ENCODE results near the gene CREBZF. TPM values are rescaled to one million over a fixed set of nuclear protein-coding genes. Genes with fewer than 3 reads are reported as not detected.
"Not testable (repeated sequence)": the region's sequence is repeated elsewhere in the genome, so short reads cannot be mapped to it uniquely, and the experiment has no call there.

The CREBZF gene
- total RNA-seq, 2 experiments from 2014 or later = 61.0 to 72.3 TPM

DNA sequence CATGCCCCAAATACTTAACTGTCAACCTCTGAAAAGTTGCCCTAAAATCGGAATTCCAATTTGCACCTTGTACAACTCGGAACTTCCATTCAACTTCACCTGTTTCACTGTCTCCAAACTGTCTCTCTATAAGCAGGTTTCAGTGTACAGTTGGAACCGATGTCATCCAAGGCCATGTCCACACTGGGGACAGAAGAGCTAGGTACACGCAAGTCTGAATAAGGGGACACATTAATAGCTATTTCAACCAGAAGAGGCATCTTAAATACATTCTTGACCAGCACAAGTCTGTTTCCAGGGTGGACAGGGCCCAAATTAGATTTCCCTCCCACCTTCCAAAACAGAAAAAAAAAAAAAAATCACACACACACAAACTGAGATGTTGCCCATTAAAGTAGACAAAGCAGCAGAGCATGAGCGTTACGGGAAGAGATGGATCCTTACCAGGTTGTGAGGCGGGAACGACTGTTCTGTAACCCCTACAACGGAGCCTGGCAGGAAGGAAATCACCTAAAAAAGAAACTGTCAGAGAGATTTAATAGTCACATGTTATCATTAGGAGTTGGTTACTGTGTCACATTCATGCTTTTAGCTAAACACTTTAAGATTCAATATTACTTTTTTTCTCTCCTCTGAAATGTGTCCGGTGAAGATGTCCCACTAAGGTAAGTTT lies 1.7 kb downstream of the CREBZF start:
- no peaks in the 10 kb centered on the region for H3K27me3 Mint-ChIP-seq
- no peak for DNase-seq
- H3K36me3 Mint-ChIP-seq = peaks cover 50% of the 10 kb centered on the region
- no peaks in the 10 kb centered on the region for H3K9me3 Mint-ChIP-seq (ENCODE audit: low read depth)
- ATAC-seq = peak; percentile 11
- CTCF ChIA-PET = interaction anchor here (0.8 to 2.9 kb wide), 12 partner anchors 11 to 555 kb away, joined by 3 to 13 read pairs (median 4); partner anchors contain the start of genes CCDC83, TMEM126A and TMEM126B
- H3K4me1 Mint-ChIP-seq = peaks cover 49% of the 10 kb centered on the region
- H3K4me3 Mint-ChIP-seq = peak overlapping the region; percentile 97
- H3K27ac Mint-ChIP-seq = peak overlapping the region; percentile 99

DNA sequence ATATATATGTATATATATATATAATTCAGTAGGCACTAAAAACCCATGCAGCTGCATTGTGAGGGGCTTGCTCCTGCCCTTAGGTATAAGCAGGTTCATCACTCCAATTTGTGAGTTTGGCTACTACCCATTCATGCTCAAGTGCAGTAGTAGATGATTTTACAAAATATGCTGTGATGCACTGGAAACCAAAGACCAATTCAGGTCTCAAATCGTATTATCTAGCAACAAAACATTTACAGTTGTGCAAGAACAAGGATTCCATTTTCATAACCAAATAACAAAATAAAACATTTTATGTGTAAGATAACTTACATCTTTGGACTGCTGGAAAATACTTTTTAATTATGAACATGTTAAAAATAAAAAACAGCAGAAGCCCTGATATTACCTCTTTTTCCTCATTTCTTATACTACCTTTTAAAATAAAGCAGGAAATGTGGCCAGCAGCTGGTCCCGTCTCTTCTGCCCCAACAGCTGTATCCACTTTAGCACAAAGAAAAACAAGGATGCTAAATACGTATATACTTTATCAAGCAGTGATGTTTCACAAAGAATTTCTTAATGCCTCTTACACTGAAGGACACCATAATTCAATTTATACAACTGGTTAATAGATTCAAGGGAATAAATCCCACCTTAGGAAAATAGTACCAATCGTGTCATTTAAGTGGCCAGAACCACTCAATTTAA lies 2.8 kb downstream of the CREBZF start:
- ATAC-seq = no peak
- CTCF ChIA-PET = interaction anchor here (1.5 to 1.7 kb wide), 2 partner anchors 13 to 35 kb away, joined by 3 to 4 read pairs; no protein-coding TSS in a partner anchor
- peaks cover 53% of the 10 kb centered on the region for H3K36me3 Mint-ChIP-seq
- H3K4me3 Mint-ChIP-seq = peak overlapping the region; percentile 97
- H3K9me3 Mint-ChIP-seq (ENCODE audit: low read depth) = no peaks in the 10 kb centered on the region
- H3K4me1 Mint-ChIP-seq = peaks cover 54% of the 10 kb centered on the region
- no peaks in the 10 kb centered on the region for H3K27me3 Mint-ChIP-seq
- DNase-seq = no peak
- no peak overlapping the region for H3K27ac Mint-ChIP-seq

DNA sequence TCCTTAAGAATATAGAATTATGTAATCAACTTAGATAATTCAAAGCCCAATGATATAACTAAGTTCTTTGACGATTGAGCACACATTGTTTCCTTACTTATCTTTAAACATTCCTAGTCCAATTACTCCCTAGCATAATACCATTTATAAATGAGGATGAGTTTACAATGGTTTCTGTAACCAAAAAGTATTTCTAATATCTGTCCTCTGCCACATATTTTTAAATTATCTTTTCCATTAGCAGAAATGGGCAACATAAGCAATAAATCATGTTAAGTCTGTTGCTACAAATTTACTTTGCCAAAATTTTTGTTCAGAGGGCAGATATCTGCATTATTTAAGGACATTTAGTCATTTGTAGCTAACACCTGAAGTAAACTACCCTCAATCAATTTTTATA lies 6.7 kb downstream of the CREBZF start:
- Mint-ChIP-seq H3K36me3 (peaks cover 55% of the 10 kb centered on the region), H3K27me3 (no peaks in the 10 kb centered on the region), H3K4me1 (peaks cover 61% of the 10 kb centered on the region), H3K4me3 (no peak overlapping the region), H3K27ac (no peak overlapping the region), H3K9me3 (ENCODE audit: low read depth) (no peaks in the 10 kb centered on the region)
- CTCF ChIA-PET = interaction anchor here (1.0 to 1.3 kb wide), 2 partner anchors 11 to 196 kb away, joined by 3 read pairs; partner anchors contain the start of genes CCDC83 and TMEM126A
- no peak for DNase-seq
- no peak for ATAC-seq

DNA sequence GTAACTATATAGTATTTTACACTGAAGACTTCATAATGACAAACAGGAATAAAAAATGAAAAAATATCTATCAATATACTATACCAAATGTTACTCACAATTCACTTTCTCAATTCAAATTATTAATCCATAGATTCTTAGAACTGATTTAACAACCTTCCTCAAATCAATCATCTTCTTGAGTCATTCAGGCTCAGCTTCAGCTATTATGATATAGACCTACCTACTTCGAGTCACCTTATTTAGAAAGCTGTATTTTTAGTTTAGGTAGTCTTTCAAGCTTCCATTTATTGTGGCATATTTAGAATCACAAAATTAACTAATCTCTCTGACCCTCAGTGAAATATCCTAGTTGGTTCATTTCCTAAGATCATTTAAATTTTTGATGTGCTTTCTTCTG lies 8.2 kb downstream of the CREBZF start:
- CTCF ChIA-PET = interaction anchor here (1.0 kb wide), 1 partner anchor 635 kb away, joined by 3 read pairs; no protein-coding TSS in a partner anchor
- DNase-seq (no peak), ATAC-seq (no peak)
- Mint-ChIP-seq H3K27me3 (no peaks in the 10 kb centered on the region), H3K4me1 (peaks cover 62% of the 10 kb centered on the region), H3K36me3 (peaks cover 50% of the 10 kb centered on the region), H3K9me3 (ENCODE audit: low read depth) (no peaks in the 10 kb centered on the region), H3K27ac (no peak overlapping the region), H3K4me3 (no peak overlapping the region)

- Mint-ChIP-seq H3K36me3 (peaks cover 38% of the 10 kb centered on the region), H3K4me1 (peaks cover 54% of the 10 kb centered on the region)
- ATAC-seq; H3K4me3 Mint-ChIP-seq; H3K27me3 Mint-ChIP-seq; H3K9me3 Mint-ChIP-seq (ENCODE audit: low read depth); H3K27ac Mint-ChIP-seq; CTCF ChIA-PET; DNase-seq: not testable (repeated sequence)
These were observed 10.6 kb downstream of the CREBZF start for GRCh38 chr11:85654343-85654742.

DNA sequence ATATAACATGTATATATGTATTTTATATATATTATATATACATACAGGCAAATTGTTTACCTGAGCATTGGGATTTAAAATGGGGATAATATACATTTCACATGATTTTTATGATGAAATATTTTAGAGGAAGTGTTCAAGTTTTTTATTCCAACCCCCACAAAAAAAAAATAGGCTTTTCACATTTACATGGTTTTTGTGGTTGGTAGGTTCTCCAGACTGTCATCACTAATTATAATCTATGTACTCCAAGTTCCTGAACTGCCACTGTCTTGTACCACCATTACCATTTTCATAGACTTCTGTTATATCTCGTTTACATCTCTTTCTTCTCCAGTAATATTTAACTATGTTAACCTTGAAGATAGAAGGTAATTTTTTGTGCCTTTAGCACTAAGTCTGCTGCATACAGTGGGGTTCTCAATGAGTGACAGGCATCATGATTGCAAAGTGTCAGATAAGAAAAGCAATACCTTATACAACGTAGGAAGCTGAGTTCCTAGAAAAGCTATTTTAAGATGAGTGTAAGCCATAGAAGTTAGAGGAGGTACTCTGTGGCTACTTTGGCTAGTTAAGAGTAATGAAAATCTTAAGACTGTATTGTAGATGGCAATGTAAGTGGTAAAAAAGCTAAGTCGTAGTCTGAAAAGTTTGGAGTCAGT lies 12.0 kb downstream of the CREBZF start:
- CTCF ChIA-PET = interaction anchor here (2.9 kb wide), 1 partner anchor 11 kb away, joined by 13 read pairs; the partner anchor contains the start of gene CREBZF
- no peaks in the 10 kb centered on the region for H3K27me3 Mint-ChIP-seq
- no peaks in the 10 kb centered on the region for H3K9me3 Mint-ChIP-seq (ENCODE audit: low read depth)

DNA sequence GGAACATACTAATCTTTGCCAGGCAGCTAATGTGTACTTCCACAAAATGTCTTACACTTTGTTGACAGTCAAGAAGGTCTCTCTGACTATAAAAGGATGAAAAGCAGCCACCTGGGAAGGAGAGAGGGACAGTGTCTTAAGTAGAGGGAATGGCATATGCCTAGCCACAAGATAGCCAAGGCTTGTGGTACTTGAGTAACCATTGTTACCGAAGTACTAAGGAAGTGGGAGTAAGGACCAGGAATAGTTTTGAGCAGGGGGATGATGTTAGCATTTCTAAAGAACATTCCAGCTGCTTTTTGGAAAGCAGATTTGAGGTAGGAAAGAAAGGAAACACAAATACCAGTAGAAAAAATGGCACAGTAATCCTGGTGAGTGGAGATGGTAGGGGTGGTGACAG lies 13.8 kb downstream of the CREBZF start:
- Mint-ChIP-seq H3K4me1 (peaks cover 53% of the 10 kb centered on the region), H3K36me3 (peaks cover 21% of the 10 kb centered on the region), H3K9me3 (ENCODE audit: low read depth) (no peaks in the 10 kb centered on the region), H3K4me3 (no peak overlapping the region), H3K27ac (no peak overlapping the region), H3K27me3 (no peaks in the 10 kb centered on the region)
- CTCF ChIA-PET = interaction anchor here (0.6 to 2.9 kb wide), 2 partner anchors 10 to 13 kb away, joined by 3 to 13 read pairs; partner anchors contain the start of gene CREBZF
- ATAC-seq = no peak
- DNase-seq = no peak

More for the DNA sequence above, 12.0 kb downstream of the CREBZF start:
- no peak for DNase-seq
- peaks cover 53% of the 10 kb centered on the region for H3K4me1 Mint-ChIP-seq
- H3K4me3 Mint-ChIP-seq = peak overlapping the region; percentile 22
- no peak for ATAC-seq
- H3K27ac Mint-ChIP-seq = peak overlapping the region; percentile 48
- H3K36me3 Mint-ChIP-seq = peaks cover 32% of the 10 kb centered on the region

- Mint-ChIP-seq H3K36me3 (peaks cover 12% of the 10 kb centered on the region), H3K27me3 (peaks cover 25% of the 10 kb centered on the region), H3K4me1 (peaks cover 36% of the 10 kb centered on the region), H3K9me3 (ENCODE audit: low read depth) (no peaks in the 10 kb centered on the region), H3K27ac (peak within 1 kb of the TSS; percentile 99), H3K4me3 (peak within 1 kb of the TSS; percentile 100)
- DNase-seq (peak; percentile 94), ATAC-seq (peak; percentile 99)
- CTCF ChIA-PET = interaction anchor here (0.6 to 2.3 kb wide), 15 partner anchors 10 to 207 kb away, joined by 3 to 11 read pairs (median 4); partner anchors contain the start of genes CCDC83, CREBZF, DLG2 and TMEM126B
These were observed 17.2 kb downstream of the CREBZF start, which contains the start of gene TMEM126A for GRCh38 chr11:85647604-85648299. Gene TMEM126A, plus strand, starts transcription at chr11:85647967. Its CDS starts 2,289 bp downstream, at chr11:85650256.

GRCh38 chr11:85647078-85647477 lies 17.9 kb downstream of the CREBZF start:
- H3K4me1 Mint-ChIP-seq = peaks cover 33% of the 10 kb centered on the region
- H3K9me3 Mint-ChIP-seq (ENCODE audit: low read depth) = no peaks in the 10 kb centered on the region
- H3K27me3 Mint-ChIP-seq = peaks cover 32% of the 10 kb centered on the region
- peak overlapping the region; percentile 99 for H3K27ac Mint-ChIP-seq
- H3K36me3 Mint-ChIP-seq = peaks cover 9% of the 10 kb centered on the region
- CTCF ChIA-PET = interaction anchor here (0.6 to 2.3 kb wide), 11 partner anchors 10 to 208 kb away, joined by 3 to 11 read pairs (median 4); partner anchors contain the start of genes CCDC83, CREBZF and DLG2
- ATAC-seq (no peak), DNase-seq (no peak)
- H3K4me3 Mint-ChIP-seq = peak overlapping the region; percentile 100

GRCh38 chr11:85643191-85643614 lies 21.7 kb downstream of the CREBZF start:
- H3K27me3 Mint-ChIP-seq = peaks cover 48% of the 10 kb centered on the region
- no peaks in the 10 kb centered on the region for H3K9me3 Mint-ChIP-seq (ENCODE audit: low read depth)
- H3K36me3 Mint-ChIP-seq = peaks cover 9% of the 10 kb centered on the region
- H3K27ac Mint-ChIP-seq = no peak overlapping the region
- CTCF ChIA-PET = no interaction called here
- H3K4me3 Mint-ChIP-seq = no peak overlapping the region
- peaks cover 9% of the 10 kb centered on the region for H3K4me1 Mint-ChIP-seq
- DNase-seq (no peak), ATAC-seq (no peak)

DNA sequence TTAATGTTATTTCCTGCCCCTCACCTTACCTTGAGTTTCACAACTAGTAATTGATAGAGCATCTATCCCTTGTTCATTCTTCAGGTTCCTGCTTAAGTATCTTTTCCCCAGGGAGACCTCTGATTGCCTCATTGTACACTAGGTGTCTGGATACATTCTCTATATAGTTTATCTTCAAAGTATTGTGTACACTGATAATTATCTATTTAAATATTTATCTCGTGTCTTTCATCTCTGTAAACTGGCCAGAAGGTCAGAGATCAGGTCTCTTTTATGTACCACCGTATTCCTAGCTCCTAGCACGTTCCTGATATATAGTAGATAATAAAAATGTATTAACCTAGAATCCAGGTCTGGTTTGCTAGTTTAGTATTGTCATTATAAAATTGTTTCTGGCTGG lies 30.2 kb downstream of the CREBZF start:
- Mint-ChIP-seq H3K27ac (no peak overlapping the region), H3K36me3 (peaks cover 40% of the 10 kb centered on the region), H3K4me1 (peaks cover 10% of the 10 kb centered on the region)

DNA sequence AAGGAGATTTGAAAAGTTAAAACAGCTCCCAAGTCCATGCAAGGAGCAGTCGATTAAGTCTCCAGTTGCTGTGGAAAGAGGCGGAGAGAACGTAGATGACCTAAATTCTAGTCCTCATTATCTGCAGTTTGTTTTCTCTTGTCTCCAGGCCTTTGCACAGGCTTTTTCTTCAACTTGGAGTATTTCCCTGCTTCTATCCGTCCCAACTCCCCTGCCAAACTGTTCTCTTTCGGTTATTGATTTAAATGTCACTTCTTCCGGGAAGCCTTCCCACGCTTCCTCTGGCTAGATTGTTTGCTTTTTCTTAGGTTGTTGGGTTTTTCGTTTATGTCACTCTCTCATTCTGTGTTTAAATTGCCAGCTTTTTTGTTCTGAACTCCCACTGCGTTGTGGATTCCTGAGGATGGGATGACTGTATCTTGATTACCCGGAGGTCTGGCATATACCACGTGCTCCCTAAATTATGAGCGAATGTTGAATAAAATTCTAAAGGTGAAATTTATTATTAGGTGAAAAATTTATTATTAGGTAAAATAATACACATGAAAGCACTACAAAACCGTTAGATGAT lies 36.1 kb downstream of the CREBZF start:
- ATAC-seq = peak; percentile 6
- Mint-ChIP-seq H3K4me1 (peaks cover 37% of the 10 kb centered on the region), H3K9me3 (ENCODE audit: low read depth) (no peaks in the 10 kb centered on the region), H3K27ac (peak overlapping the region; percentile 91), H3K27me3 (peaks cover 2% of the 10 kb centered on the region), H3K36me3 (peaks cover 19% of the 10 kb centered on the region), H3K4me3 (peak overlapping the region; percentile 91)
- DNase-seq = no peak
- CTCF ChIA-PET = interaction anchor here (0.7 to 1.7 kb wide), 5 partner anchors 10 to 226 kb away, joined by 3 to 6 read pairs (median 5); partner anchors contain the start of gene CCDC83

More for the DNA sequence above, 30.2 kb downstream of the CREBZF start:
- no peaks in the 10 kb centered on the region for H3K9me3 Mint-ChIP-seq (ENCODE audit: low read depth)
- ATAC-seq = no peak
- H3K4me3 Mint-ChIP-seq = no peak overlapping the region
- CTCF ChIA-PET = interaction anchor here (3.5 kb wide), 1 partner anchor 13 kb away, joined by 11 read pairs; the partner anchor contains the start of gene TMEM126A
- DNase-seq = no peak
- H3K27me3 Mint-ChIP-seq = no peaks in the 10 kb centered on the region

Measured in activated CD8-positive, alpha-beta memory T cell treated with anti-CD3 and anti-CD28 coated beads, Interleukin-2, amount 10 ng/mL, durations not matched to agents 7 days and 5 days (primary cell).